Measurements from ENCODE around the gene PKIG.

- TF ChIP-seq CTCF (IDR thresholded peaks at IDR 0.05; ENCODE audit: poor library complexity, severe bottlenecking) (no peak), EP300 (conservative IDR thresholded peaks at IDR 0.05; ENCODE audit: poor library complexity, severe bottlenecking) (no peak), TAF1 (IDR thresholded peaks at IDR 0.05; ENCODE audit: low read depth) (no peak), POLR2AphosphoS5 (IDR thresholded peaks at IDR 0.05) (no peak), RAD21 (conservative IDR thresholded peaks at IDR 0.05) (no peak), SMC3 (conservative IDR thresholded peaks at IDR 0.05; ENCODE audit: poor library complexity) (no peak), REST (IDR thresholded peaks at IDR 0.05; ENCODE audit: borderline replicate concordance) (no peak), EZH2 (IDR thresholded peaks at IDR 0.05; ENCODE audit: borderline replicate concordance, insufficient read depth, low read length, poor library complexity, severe bottlenecking) (no peak)
Measured at GRCh38 chr20:44561876-44562275, 20.5 kb upstream of the PKIG start.

Measured in neural cell (in vitro differentiated cells).